ENCODE data around the gene UGT1A7.
"Not testable (repeated sequence)": the region's sequence is repeated elsewhere in the genome, so short reads cannot be mapped to it uniquely, and the experiment has no call there.

DNA sequence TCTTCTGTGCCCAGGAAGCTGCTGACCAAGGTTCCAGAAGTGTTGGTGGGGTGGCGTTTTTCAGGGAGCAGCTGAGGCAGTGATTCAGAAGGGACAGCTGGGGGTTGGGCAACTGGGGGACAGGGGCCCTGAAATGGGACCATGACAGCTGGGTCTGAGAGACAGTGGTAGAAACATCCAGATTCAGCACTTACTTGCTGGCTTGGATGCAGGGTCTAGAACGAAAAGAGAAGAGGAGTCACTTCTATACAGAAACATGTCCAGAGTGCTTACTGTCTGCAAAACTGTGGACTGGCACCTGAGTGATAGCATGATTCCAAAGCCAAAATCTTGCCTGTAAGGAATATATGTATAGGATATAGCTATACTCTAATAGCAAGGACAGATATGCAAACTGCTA is 64.1 kb downstream of the UGT1A7 start:
- TF ChIP-seq, protein P1, sequence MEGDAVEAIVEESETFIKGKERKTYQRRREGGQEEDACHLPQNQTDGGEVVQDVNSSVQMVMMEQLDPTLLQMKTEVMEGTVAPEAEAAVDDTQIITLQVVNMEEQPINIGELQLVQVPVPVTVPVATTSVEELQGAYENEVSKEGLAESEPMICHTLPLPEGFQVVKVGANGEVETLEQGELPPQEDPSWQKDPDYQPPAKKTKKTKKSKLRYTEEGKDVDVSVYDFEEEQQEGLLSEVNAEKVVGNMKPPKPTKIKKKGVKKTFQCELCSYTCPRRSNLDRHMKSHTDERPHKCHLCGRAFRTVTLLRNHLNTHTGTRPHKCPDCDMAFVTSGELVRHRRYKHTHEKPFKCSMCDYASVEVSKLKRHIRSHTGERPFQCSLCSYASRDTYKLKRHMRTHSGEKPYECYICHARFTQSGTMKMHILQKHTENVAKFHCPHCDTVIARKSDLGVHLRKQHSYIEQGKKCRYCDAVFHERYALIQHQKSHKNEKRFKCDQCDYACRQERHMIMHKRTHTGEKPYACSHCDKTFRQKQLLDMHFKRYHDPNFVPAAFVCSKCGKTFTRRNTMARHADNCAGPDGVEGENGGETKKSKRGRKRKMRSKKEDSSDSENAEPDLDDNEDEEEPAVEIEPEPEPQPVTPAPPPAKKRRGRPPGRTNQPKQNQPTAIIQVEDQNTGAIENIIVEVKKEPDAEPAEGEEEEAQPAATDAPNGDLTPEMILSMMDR (IDR thresholded peaks at IDR 0.05; ENCODE audit: low read depth, low read length), result not testable (repeated sequence)
- TF ChIP-seq EZH2phosphoT487 (IDR thresholded peaks at IDR 0.05; ENCODE audit: low read depth), result not testable (repeated sequence)
